Left hindlimb (tissue), 1 donor: ENCODE measurements around the gene KAT6B.
A peak's percentile ranks its signal among the peaks of the same experiment; 100 is the strongest.

Source experiments
- DNase-seq: peaks from one replicate; pipeline ENCODE4 v3.0.0-alpha.2; 2018

KAT6B gene

GRCh38 chr10:74957285-74957961 is 131.0 kb downstream of the KAT6B start:
- no peak for DNase-seq

GRCh38 chr10:74958316-74958715 is 131.9 kb downstream of the KAT6B start:
- DNase-seq = no peak

- no peak for DNase-seq
These were observed 134.3 kb downstream of the KAT6B start for GRCh38 chr10:74960670-74961069.

GRCh38 chr10:74962517-74962916 is 136.1 kb downstream of the KAT6B start:
- DNase-seq = no peak

GRCh38 chr10:74963549-74963948 is 137.1 kb downstream of the KAT6B start:
- no peak for DNase-seq

- DNase-seq = no peak
These were observed 141.7 kb downstream of the KAT6B start for GRCh38 chr10:74967911-74968666.

- no peak for DNase-seq
These were observed 142.3 kb downstream of the KAT6B start for GRCh38 chr10:74968667-74969061.

- DNase-seq = no peak
These were observed 142.7 kb downstream of the KAT6B start for GRCh38 chr10:74969093-74969492.

- no peak for DNase-seq
These were observed 143.1 kb downstream of the KAT6B start for GRCh38 chr10:74969530-74969929.

DNA sequence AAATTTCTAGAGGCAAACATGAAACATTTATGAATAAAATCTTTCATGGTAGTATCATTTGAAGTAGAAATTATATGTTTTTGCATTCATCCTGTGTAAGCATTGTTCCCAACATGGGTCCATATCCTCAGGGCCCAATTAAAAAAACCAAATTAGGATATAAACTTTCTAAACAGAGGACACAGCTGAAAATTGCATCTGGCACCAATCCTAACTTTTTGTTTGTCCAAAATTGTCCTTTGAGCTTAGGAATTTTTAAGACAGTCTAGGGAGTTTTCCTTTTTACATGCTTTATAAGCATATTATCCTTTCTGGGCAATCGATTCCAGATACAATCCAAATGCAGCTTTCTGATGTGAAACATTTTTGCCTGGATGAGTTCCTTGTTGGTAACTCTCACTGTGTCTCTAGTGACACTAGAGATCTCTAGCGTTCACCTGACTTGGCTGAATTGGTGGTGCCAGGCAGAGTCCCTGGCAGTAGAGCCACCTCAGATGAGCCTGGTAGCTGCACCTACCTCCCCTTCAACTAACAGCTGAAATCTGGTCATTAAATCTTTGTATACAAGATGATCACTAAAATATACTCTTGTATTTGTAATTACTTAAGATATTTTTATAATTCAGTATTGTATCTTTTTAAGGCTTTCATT is 147.5 kb downstream of the KAT6B start:
- no peak for DNase-seq

- DNase-seq = no peak
These were observed 149.4 kb downstream of the KAT6B start for GRCh38 chr10:74975758-74976157.

DNA sequence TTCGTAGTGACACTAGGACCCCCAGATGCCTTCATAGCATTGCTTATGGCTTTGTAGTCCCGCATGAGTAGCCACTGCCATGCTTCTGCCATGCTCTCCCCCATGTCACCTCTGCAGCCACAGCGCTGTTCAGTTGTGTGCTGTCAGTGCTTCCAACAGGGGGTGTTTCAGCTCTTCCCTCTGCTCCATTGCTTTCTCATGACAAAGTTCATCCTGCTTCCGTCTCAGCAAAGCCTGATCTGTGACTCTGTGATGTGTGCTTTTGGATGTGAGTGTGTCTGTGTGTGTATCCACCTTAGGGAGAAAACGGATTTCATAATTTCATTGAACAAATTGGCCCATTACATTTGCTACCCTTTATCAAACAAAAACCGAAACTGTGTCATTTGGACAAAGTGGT is 150.2 kb downstream of the KAT6B start:
- DNase-seq = no peak

GRCh38 chr10:74977072-74977471 is 150.7 kb downstream of the KAT6B start:
- no peak for DNase-seq

DNA sequence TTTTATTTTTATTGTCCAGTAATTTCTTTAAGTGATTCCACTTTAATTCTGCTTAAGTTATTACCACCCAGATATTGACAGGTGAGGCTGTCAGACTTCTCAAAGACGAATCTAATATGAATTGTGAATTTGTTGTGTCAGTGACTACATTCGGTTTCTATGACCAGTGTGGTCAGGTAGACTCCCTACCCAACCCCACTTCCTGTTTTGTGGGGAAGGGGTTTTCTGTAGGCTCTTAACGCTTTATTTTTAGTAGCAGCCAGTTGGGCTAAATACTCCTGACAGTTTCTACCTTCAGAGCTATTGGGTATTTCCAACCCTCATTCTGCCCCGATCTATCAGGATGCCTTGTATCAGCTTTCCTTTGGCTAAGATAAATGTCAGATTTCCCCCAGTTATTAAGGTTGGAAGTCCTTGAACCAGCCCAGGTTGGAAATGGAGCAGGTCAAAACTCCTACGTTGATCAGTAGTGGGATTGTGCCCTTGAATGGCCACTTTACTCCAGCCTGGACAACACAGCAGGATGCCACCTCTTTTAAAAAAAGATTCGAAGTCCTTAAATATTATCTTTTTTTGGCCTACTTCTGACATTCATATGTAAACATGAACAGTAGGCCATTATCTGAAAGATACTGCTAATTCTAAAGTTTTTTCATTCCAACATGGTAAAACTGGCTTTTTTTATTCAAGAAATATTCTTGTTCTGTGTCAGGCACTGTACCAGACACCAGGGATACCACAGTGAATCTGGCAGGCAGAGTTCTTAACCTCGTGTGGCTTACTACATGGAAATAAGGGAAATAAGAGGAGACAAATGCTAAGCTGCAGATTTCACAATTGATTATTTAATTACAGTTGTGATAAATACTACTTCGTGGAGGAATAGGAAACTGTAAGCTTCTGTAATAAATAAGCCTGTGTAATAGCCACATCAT is 151.8 kb downstream of the KAT6B start:
- DNase-seq = no peak

DNA sequence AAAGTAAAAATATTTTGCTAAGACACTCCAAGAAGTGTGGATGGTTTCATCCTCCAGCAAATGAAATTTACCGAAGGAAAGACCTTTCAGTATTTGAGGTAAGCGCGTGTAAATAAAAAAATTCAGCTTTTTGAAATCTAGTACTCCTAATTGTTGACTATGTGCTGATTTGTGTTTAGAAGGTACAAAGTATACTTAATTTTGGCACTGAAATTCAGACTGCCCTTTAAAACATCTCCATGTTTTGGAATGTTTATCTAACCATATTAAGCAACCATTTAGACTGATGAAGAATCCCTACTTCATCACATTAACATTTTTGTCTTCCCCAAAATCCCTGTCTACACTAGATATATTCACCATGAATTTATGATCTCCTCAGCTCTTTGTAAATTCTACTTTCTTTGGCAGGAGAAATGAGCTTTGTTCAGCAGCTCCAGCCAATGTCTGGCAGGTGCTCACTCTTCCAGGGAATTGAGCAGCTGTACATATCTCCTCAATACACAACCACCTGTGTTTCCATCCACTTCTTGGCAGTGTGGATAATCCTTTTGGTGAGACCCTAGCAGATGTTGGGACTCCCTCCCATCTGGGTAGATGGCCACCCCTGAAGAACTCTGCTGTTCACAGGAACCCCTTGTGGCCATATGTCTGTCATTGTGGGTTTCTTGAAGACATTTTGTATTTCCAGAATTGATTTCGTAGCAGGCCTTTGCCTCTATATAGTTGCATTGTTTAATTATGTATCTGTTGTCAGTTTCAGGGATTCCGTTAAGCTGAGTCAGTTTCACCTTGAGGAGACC is 155.6 kb downstream of the KAT6B start:
- peak; percentile 50 for DNase-seq

DNA sequence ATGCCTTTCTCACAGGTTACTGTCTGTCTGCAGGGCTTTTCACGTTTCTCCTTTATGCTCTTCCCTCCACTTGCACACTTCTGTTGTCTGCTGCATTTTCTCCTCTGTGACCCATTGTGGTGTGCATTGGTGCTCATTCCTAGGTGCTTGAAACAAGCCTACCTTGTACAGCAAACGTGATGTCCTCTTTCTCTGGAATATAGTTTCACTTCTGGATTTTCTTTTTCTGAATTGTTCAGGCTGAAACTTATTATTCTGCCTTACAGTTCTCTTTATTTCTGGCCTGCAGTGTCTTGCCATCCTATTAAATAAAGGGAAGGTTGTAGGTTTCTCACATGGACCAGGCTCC is 156.2 kb downstream of the KAT6B start:
- DNase-seq = no peak

- no peak for DNase-seq
These were observed 157.0 kb downstream of the KAT6B start for GRCh38 chr10:74983383-74983782.

- DNase-seq = no peak
These were observed 161.1 kb downstream of the KAT6B start for GRCh38 chr10:74987339-74988053.

- DNase-seq = no peak
These were observed 161.8 kb downstream of the KAT6B start for GRCh38 chr10:74988054-74988775.

- no peak for DNase-seq
These were observed 162.6 kb downstream of the KAT6B start for GRCh38 chr10:74988832-74989561.
